Measurements from ENCODE around the gene ZNF613.
"Not testable (repeated sequence)": the region's sequence is repeated elsewhere in the genome, so short reads cannot be mapped to it uniquely, and the experiment has no call there.

Gene ZNF613

GRCh38 chr19:51938936-51939335, 11.7 kb downstream of the ZNF613 start:
- DNase-seq: no peak

- no peak for DNase-seq
Observed at GRCh38 chr19:51944798-51945552, 17.7 kb downstream of the ZNF613 start.

GRCh38 chr19:51946602-51947001, 19.3 kb downstream of the ZNF613 start:
- DNase-seq: no peak

GRCh38 chr19:51948975-51949374, 21.7 kb downstream of the ZNF613 start:
- DNase-seq: peak in 38 of 56 donors; percentile 0 to 58 (median 12)

- DNase-seq: not testable (repeated sequence)
Observed at GRCh38 chr19:51957846-51958245, 30.6 kb downstream of the ZNF613 start.

- peak in 1 of 56 donors; percentile 0 for DNase-seq
Observed at GRCh38 chr19:51959791-51960190, 32.5 kb downstream of the ZNF613 start.

GRCh38 chr19:51960621-51961233, 33.5 kb downstream of the ZNF613 start:
- DNase-seq: not testable (repeated sequence)

GRCh38 chr19:51965583-51965982, 38.3 kb downstream of the ZNF613 start:
- no peak for DNase-seq

GRCh38 chr19:51970718-51971117, 43.4 kb downstream of the ZNF613 start:
- no peak for DNase-seq

GRCh38 chr19:51971624-51972023, 44.4 kb downstream of the ZNF613 start:
- DNase-seq: no peak

- not testable (repeated sequence) for DNase-seq
Observed at GRCh38 chr19:51975787-51976186, 48.5 kb downstream of the ZNF613 start.

GRCh38 chr19:51976852-51977251, 49.6 kb downstream of the ZNF613 start:
- DNase-seq: no peak

- no peak for DNase-seq
Observed at GRCh38 chr19:51977346-51977745, 50.1 kb downstream of the ZNF613 start.

GRCh38 chr19:51978882-51979281, 51.6 kb downstream of the ZNF613 start:
- DNase-seq: no peak

GRCh38 chr19:51980116-51980736, 53.0 kb downstream of the ZNF613 start:
- DNase-seq: no peak

GRCh38 chr19:51980926-51981325, 53.7 kb downstream of the ZNF613 start:
- not testable (repeated sequence) for DNase-seq

- DNase-seq: no peak
Observed at GRCh38 chr19:51983361-51983760, 56.1 kb downstream of the ZNF613 start.

GRCh38 chr19:51986309-51987291, 59.3 kb downstream of the ZNF613 start, which contains the start of gene ZNF350:
TSS of gene ZNF350 (minus strand) at chr19:51986840. CDS start at chr19:51974360, 12,480 bp downstream.
- peak; percentile 56 to 99 (median 91) for DNase-seq

- DNase-seq: no peak
Observed at GRCh38 chr19:51993422-51993821, 66.2 kb downstream of the ZNF613 start.

- no peak for DNase-seq
Observed at GRCh38 chr19:51994048-51994644, 66.9 kb downstream of the ZNF613 start.
